Mesothelial cell of epicardium (in vitro differentiated cells): ENCODE results near the gene ANXA8. TPM values are rescaled to one million over a fixed set of nuclear protein-coding genes. Genes with fewer than 3 reads are reported as not detected.
"Not testable (repeated sequence)": the region's sequence is repeated elsewhere in the genome, so short reads cannot be mapped to it uniquely, and the experiment has no call there.

ENCODE experiments used
- DNase-seq, 2 experiments: peaks; one replicate each; pipeline ENCODE4 v3.0.0; 2021; ENCODE audit warnings: low spot score in 2 of 2; ENCODE audit not compliant: unreplicated experiment in 2 of 2
- H3K27ac Mint-ChIP-seq: 2 replicates; pipeline ENCODE4 v1.8.0; 2021; ENCODE audit warnings: mixed read lengths
- H3K27me3 Mint-ChIP-seq: 2 replicates; pipeline ENCODE4 v1.8.0; 2021; ENCODE audit warnings: low read depth, mixed read lengths
- H3K36me3 Mint-ChIP-seq: 2 replicates; pipeline ENCODE4 v1.8.0; 2021; ENCODE audit warnings: mixed read lengths
- H3K4me1 Mint-ChIP-seq: 2 replicates; pipeline ENCODE4 v1.8.0; 2021; ENCODE audit warnings: mixed read lengths
- H3K4me3 Mint-ChIP-seq: 2 replicates; pipeline ENCODE4 v1.8.0; 2021; ENCODE audit warnings: mild to moderate bottlenecking, moderate library complexity, mixed read lengths
- H3K9me3 Mint-ChIP-seq: 2 replicates; pipeline ENCODE4 v1.8.0; 2021; ENCODE audit warnings: mixed read lengths
- total RNA-seq: library from RNA; stranded (reverse); gene quantifications from 3 replicates; pipeline ENCODE4 v1.2.1, GENCODE V29; 2021

The ANXA8 gene, protein sequence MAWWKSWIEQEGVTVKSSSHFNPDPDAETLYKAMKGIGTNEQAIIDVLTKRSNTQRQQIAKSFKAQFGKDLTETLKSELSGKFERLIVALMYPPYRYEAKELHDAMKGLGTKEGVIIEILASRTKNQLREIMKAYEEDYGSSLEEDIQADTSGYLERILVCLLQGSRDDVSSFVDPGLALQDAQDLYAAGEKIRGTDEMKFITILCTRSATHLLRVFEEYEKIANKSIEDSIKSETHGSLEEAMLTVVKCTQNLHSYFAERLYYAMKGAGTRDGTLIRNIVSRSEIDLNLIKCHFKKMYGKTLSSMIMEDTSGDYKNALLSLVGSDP
- total RNA-seq: 2.0 to 2.8 TPM (median 2.3 TPM) in 3 replicates

DNA sequence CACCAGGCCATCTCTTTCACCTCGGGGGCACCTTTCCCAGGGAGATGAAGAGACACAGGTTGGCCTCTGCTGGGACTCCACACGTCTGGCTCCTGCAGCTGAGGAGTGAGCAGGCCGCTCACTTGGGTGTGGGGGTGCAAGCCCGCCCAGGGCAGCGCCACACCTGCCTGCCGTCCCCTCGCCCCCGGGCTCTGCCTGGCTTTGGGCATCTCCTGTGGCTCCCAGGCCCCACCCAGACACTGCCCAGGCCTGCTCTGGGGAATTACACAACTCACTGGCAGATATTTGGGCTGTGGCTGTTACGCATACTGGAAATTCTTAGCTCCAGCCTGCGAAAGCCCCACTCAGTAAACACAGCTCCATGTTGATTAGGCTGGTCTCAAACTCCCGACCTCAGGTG lies at the start of gene ANXA8:
TSS of gene ANXA8 (minus strand) at position 193 of the 400 bp plus-strand sequence. CDS start at position 11, 182 bp downstream.
- DNase-seq, H3K4me3 Mint-ChIP-seq, H3K4me1 Mint-ChIP-seq, H3K9me3 Mint-ChIP-seq, H3K27me3 Mint-ChIP-seq, H3K36me3 Mint-ChIP-seq, H3K27ac Mint-ChIP-seq: not testable (repeated sequence)

DNA sequence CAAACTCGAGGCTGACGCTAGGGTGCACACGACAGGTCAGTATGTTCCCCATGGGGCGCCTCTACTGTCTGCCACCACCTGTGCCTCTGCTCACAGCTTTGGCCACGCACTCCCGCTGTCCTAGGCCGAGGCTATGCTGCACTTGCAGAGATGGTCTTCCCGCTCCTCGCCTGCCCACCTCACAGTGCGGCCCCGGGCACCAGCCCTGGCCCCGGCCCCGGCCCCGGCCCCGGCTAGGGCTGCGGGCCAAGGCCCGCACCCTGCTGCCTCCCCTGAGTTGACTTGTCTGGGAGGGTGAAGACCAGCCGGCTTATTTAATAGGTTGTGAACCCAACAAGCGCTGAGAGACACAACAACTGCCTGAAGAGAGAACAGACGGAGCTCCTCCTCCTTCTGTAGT lies 39.6 kb upstream of the ANXA8 start, which contains the start of gene AGAP9:
TSS of gene AGAP9 (minus strand) at position 164 of the 400 bp plus-strand sequence. CDS start at position 52, 112 bp downstream.
- H3K27me3 Mint-ChIP-seq, H3K4me1 Mint-ChIP-seq, H3K9me3 Mint-ChIP-seq, H3K27ac Mint-ChIP-seq, H3K4me3 Mint-ChIP-seq, DNase-seq, H3K36me3 Mint-ChIP-seq: not testable (repeated sequence)

DNA sequence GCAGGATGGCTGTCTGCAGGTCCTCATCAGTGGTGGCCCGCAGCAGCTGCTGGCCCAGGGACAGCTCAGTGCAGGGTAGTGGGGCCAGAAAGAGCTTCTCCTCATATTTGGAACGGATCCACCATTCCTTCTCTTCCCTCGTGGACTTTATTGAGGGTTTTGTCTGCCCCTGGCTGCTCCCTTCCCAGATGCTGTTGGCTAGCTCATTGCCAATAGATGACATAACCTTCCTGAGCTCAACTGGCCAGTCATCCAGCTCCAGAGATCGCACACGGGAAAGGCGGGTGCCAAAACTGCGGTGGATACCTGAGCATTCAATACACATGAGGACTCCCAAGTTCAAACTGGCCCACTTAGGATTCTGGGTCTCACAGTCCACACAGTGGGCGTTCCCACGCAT lies 18.4 kb upstream of the ANXA8 start:
- H3K27me3 Mint-ChIP-seq, H3K4me1 Mint-ChIP-seq, DNase-seq, H3K4me3 Mint-ChIP-seq, H3K27ac Mint-ChIP-seq, H3K36me3 Mint-ChIP-seq, H3K9me3 Mint-ChIP-seq: not testable (repeated sequence)

DNA sequence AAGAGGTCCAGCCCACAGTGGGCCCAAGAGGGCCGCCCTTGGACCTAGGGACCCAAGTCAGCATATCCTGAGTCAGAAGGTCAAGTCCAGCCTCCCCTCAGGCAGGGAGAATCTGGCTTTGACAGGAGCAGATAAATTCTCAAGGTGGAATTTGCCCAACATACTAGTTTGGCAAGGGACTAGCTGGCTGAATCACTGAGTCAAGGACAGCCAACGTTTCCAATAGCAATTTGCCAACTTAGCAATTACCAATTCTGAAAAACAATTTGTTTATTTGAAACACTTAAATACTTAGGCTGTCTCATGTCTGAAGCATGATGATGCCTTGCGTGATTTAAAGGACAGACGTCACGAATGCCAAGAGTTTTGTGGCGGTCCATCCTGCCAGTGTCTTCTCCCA lies 10.3 kb upstream of the ANXA8 start:
- H3K4me3 Mint-ChIP-seq, H3K36me3 Mint-ChIP-seq, H3K27me3 Mint-ChIP-seq: not testable (repeated sequence)

DNA sequence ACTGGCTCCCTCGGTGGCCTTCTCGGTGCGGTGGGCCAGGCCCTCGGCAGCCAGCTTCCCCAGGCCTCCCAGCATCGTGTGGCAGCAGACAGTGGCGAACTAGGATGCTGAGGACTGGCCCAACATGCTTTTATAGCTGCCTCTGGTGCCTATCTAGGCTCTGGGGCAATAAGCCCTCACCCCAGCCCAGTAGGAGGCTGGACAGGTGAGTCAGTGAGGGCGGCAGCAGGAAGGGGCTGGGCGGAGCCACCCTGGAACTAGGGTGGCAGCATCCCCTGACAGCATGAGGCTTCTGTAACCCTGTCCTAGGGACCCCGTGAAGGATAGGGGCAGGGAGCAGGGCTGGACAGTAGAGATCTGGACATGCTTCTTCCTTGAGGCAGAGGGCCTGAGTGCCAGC lies 7.7 kb upstream of the ANXA8 start, which contains the start of gene FAM25G:
TSS of gene FAM25G (minus strand) at position 101 of the 400 bp plus-strand sequence. CDS start at position 75, 26 bp downstream.
- not testable (repeated sequence) for H3K9me3 Mint-ChIP-seq, H3K27me3 Mint-ChIP-seq, H3K4me3 Mint-ChIP-seq, H3K36me3 Mint-ChIP-seq, DNase-seq, H3K27ac Mint-ChIP-seq, H3K4me1 Mint-ChIP-seq

More for the DNA sequence above, 10.3 kb upstream of the ANXA8 start:
- H3K9me3 Mint-ChIP-seq, H3K27ac Mint-ChIP-seq, H3K4me1 Mint-ChIP-seq, DNase-seq: not testable (repeated sequence)

DNA sequence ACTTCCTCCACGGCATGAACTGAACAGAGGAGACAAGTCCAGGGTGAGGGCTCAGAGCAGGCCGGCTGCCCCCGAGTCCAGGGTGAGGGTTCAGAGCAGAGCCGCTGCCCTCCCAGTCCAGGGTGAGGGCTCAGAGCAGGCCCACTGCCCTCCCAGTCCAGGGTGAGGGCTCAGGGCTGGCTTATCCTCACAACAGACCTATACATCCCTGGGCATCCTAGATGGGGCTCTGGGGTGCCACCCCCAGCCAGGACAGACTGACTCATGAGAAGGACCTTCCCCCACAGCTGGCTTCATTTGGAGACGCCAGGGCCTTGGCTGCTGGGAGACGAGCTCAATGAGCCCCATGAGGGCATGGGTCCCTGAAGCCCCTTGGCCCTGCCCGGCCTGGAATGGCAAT lies 5.7 kb upstream of the ANXA8 start:
- H3K4me3 Mint-ChIP-seq, H3K36me3 Mint-ChIP-seq, DNase-seq, H3K27ac Mint-ChIP-seq, H3K4me1 Mint-ChIP-seq, H3K9me3 Mint-ChIP-seq, H3K27me3 Mint-ChIP-seq: not testable (repeated sequence)

DNA sequence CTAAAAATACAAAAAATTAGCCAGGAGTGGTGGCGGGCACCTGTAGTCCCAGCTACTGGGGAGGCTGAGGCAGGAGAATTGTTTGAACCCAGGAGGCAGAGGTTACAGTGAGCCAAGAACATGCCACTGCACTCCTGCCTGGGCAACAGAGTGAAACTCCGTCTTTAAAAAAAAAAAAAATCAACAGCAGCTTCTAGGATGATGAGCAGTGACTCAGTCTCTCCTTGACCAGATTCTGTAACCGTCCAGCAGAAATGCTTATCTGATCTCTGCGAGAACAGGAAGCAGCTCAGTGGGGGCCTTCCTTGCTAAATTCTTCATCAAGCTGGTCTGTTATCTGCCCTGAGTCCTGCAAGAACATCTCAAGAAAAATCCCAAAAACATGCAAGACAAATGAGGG lies 2.0 kb upstream of the ANXA8 start:
- DNase-seq, H3K36me3 Mint-ChIP-seq, H3K4me1 Mint-ChIP-seq, H3K27ac Mint-ChIP-seq, H3K4me3 Mint-ChIP-seq, H3K9me3 Mint-ChIP-seq, H3K27me3 Mint-ChIP-seq: not testable (repeated sequence)

DNA sequence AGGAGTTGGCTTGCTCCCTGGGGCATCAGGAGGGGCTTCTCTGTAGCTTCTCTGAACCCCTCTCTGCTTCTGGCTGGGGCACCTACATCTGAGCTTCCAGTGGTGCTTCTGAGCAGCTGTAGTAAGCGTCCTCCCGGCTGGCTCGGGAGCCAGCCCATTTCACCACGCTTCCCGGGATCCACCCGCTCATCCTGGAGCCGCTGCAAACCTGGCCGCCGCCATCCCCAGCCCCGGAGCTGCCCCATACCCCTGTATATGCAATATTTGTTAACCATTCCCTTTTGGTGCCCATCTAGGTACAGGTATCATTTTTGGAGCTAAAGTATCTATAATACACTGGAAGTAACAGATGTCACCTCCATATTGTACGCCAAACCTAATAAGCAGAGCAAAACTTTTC lies 871 bp upstream of the ANXA8 start:
- H3K9me3 Mint-ChIP-seq, H3K4me1 Mint-ChIP-seq, H3K36me3 Mint-ChIP-seq, H3K27ac Mint-ChIP-seq, DNase-seq, H3K4me3 Mint-ChIP-seq, H3K27me3 Mint-ChIP-seq: not testable (repeated sequence)

DNA sequence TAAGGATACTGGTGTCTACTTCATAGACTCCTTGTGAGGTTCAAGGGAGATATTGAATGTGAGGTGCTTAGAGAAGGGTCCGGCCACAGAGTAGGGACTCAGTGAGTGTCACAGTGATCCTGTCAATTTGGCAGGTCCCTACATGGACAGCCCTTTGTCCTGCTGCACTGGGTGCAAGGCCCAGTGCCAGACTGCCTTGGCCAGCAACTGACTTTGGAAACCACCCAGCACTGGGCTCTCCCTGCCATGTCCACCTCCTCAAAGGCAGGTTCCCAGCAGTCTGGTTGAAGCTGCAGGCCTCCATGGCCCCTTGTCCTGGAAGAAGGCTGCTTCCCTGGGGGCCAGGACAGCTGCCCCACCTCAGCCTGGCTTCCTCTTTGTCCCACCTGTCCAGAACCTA lies 1.5 kb downstream of the ANXA8 start:
- not testable (repeated sequence) for DNase-seq, H3K27me3 Mint-ChIP-seq, H3K36me3 Mint-ChIP-seq, H3K4me1 Mint-ChIP-seq, H3K4me3 Mint-ChIP-seq, H3K27ac Mint-ChIP-seq, H3K9me3 Mint-ChIP-seq

DNA sequence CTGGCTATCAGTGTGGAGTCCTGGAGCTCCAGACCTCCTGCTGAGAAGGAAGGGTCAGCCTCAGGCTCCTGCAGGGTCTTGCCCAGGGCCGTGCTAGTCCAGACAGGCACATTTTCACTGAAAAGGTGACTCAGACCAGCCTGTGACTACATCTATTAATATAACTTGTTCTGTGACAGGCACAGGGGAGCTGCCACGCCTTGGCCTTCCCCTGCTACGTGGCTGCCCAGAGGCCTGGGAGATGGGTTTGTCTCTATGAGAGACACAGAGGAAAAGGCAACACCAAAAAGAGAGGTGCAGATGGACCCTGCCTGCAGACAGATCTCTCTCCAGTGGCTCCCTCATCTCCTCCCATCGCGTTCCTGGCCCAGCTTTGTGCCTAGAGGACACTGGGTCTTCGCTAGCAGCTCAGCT lies 2.1 kb downstream of the ANXA8 start:
- H3K27ac Mint-ChIP-seq, H3K27me3 Mint-ChIP-seq, H3K9me3 Mint-ChIP-seq, H3K4me1 Mint-ChIP-seq, DNase-seq, H3K36me3 Mint-ChIP-seq, H3K4me3 Mint-ChIP-seq: not testable (repeated sequence)

DNA sequence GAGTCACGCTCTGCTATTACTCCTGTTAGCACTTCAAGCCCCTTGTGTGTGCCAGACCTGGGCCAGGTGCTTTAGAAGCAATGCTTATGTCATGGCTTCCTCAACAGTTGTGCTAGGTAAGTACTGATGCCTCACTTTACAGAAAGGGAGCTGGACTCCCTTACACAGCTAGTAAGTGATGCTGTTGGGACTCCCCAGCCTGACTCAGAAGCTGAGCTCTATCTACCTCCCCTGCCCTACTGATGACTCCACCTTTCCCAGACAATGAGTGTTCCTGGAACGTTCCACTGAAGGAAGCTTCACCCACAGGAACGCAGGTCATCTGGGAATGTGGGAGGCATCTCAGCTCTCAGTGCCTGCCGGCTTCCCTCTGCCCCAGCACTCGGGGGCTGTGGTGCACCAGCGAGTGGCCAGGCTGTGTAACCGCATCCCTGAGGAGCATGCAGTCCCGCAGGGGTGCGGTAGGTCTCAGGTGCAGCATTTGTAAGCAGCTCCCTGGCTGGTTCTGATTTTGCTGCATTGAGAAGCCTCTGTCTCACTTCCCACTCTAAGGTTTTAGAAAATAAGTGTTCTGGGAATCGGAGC lies 2.6 kb downstream of the ANXA8 start:
- not testable (repeated sequence) for H3K27me3 Mint-ChIP-seq, H3K4me1 Mint-ChIP-seq, H3K9me3 Mint-ChIP-seq, H3K27ac Mint-ChIP-seq, H3K36me3 Mint-ChIP-seq, DNase-seq, H3K4me3 Mint-ChIP-seq

DNA sequence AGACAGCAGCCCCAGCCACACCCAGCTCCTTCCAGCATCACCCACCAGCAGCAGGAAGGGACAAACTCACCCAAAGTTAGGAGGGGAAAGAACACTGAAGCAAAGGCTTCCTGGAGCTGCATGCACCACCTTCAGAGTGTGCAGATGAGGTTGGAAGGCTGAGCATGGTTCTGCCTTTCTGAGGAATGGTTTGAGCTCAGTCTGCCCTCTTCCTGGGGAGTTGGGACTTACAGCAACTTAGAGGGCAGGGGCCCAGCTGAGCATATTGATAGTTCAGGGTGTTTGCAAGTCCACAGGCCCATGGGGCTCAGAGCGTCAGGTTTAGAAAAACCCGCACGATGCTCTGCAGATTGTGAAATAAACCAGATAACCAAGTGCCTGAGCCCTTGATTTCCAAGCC lies 3.8 kb downstream of the ANXA8 start:
- not testable (repeated sequence) for DNase-seq, H3K27me3 Mint-ChIP-seq, H3K27ac Mint-ChIP-seq, H3K4me3 Mint-ChIP-seq, H3K9me3 Mint-ChIP-seq, H3K4me1 Mint-ChIP-seq, H3K36me3 Mint-ChIP-seq

DNA sequence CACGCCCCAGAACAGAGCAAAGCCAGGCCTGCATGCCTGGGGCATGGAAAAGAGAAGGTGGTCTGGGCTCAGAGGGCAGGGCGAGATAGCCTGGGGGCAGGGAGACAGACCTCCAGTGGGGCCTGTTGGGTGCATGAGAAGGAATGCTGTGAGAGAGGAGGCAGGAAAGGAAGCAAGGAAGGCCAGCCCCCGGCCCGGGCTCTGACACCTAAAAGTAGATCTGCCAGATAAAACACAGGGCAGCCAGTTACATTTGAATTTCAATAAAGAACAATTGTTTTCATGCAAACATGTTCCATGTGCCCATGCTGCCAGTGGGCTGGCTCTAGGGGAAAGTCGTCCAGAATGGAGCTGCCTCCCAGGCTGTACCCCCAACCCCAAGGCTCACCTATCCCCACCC lies 5.8 kb downstream of the ANXA8 start:
- H3K27ac Mint-ChIP-seq, H3K4me1 Mint-ChIP-seq, H3K36me3 Mint-ChIP-seq, H3K9me3 Mint-ChIP-seq, H3K4me3 Mint-ChIP-seq, DNase-seq, H3K27me3 Mint-ChIP-seq: not testable (repeated sequence)

DNA sequence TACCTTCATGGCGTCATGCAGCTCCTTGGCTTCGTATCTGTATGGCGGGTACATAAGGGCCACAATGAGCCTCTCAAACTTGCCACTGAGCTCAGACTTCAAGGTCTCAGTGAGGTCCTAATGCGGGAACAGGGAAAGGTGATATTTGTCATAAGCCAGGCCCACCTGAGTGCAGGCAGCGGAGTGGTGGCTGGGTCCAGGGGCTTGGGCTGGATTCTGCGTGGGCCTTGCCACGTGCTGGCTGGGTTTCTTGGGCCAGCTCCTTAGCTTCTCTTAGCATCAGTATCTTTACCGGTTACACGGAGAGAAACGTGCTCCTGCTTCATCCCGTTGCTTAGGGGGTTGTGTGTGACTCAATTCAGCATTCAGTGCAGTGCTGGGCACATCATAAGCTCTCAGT lies 6.8 kb downstream of the ANXA8 start:
- not testable (repeated sequence) for H3K36me3 Mint-ChIP-seq, DNase-seq, H3K27ac Mint-ChIP-seq, H3K4me3 Mint-ChIP-seq, H3K4me1 Mint-ChIP-seq, H3K27me3 Mint-ChIP-seq, H3K9me3 Mint-ChIP-seq
